ENCODE data around the gene VPS35L.

The VPS35L gene

GRCh38 chr16:19748389-19749168 lies 193.1 kb downstream of the VPS35L start:
- no peak for DNase-seq (ENCODE audit: low read depth, low spot score)

GRCh38 chr16:19749571-19750080 lies 194.1 kb downstream of the VPS35L start:
- DNase-seq (ENCODE audit: low read depth, low spot score), result no peak
